ENCODE measurements around the gene SNRPD3.
"Not testable (repeated sequence)": the region's sequence is repeated elsewhere in the genome, so short reads cannot be mapped to it uniquely, and the experiment has no call there.

SNRPD3 gene

GRCh38 chr22:24529898-24530297 lies 25.9 kb upstream of the SNRPD3 start:
- in situ Hi-C loops (cut with MboI; ENCODE audit: low sequenced_read_pairs), result no loop called here

- in situ Hi-C loops (cut with MboI; ENCODE audit: low sequenced_read_pairs), result not testable (repeated sequence)
Measured at GRCh38 chr22:24530968-24531367, 24.8 kb upstream of the SNRPD3 start.

DNA sequence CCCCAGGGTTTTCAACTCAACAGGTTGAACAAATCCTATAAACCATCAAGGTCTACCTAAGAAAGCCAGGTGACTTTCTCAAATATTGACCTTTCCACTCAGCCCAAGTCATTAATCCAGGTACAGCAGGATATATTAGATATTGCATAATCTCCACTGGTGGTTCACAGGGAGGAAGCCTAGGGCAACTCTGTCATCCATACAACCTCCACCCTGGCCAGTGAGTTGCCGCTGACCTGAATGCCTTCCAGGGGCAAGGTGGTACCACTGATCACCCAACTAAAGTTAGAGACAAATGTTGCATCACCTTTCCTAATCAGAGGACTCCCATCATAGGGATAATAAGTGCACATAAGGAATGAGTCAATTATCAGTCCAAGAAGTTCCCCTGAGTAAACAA lies 23.7 kb upstream of the SNRPD3 start:
- in situ Hi-C loops (cut with MboI; ENCODE audit: low sequenced_read_pairs), result no loop called here

DNA sequence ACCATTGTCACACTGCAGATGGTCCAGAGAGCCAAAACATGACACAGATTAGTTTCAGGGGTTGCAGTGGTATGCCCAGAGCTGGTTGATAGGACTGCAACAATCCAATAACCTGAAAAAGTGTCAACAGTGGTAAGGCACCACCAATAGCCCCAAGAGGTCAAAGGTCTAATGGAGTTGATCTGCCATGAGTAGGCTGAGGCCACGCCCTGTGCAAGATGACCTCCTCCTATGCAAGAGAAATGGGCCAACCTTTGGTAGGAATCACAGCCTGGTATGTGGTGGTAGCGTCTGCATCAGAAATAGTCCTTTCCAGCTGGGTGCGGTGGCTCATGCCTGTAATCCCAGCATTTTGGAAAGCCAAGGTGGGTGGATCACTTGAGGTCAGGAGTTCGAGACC lies 20.5 kb upstream of the SNRPD3 start:
- in situ Hi-C loops (cut with MboI; ENCODE audit: low sequenced_read_pairs), result no loop called here

DNA sequence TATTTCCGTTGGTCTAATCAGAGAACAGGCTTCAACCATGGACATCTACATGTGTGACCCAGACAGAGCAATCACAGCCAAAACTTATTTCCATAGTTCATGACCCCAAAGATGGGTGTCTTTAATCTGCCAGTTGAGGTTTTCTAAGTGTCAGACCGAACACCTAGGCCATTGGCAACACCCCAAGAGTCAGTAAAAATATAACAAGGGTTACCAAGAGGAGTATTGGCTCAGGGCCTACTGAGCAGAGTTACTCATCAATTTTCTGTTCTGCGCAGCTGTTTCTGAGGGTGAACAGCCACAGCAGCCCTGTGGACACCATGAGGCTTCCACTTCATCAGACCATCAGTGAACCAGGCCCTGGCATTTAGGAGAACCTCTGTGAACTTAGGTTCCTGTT lies 19.7 kb upstream of the SNRPD3 start:
- in situ Hi-C loops (cut with MboI; ENCODE audit: low sequenced_read_pairs), result no loop called here

GRCh38 chr22:24540470-24540869 lies 15.3 kb upstream of the SNRPD3 start:
- in situ Hi-C loops (cut with MboI; ENCODE audit: low sequenced_read_pairs), result no loop called here

DNA sequence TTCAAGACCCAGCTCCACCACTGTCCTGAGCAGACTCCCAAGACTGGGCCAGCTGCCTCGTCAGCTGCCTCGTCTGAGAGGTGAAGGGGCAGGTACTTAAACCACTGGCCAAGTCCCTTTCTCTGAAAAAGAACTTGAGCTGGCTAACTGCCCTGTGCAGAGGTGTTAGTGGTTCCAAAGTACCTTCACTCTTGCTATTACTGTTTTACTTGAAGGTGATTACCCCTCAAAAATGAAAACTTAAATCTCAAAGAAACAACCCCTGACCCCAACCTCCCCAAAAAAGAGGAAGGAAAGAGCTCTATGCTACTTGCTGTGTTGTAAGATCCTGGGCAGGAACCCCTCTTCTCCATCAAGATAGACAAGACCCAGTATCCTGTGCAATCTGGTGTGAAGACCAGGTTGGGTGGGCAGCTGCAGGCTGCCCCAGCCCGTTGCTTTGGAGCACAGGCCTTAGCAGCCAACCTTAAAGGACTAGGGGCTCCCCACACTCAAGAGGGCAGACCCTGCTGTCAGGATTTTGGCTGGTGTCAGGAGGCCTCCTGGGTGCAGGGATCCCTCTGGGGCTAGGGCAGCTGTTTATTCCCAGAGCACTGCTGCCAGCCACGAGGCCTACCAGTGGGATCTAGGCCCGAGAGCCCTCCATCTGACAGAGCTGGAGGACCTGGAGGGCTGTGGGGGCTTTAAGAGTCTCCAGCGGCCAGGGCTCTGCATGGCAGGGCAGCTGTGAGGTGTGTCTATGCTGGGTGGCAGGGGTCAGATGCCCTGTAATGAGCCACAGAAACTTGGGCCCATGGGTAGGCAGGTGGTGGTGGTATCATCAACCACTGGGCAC lies 13.9 kb upstream of the SNRPD3 start:
- in situ Hi-C loops (cut with MboI; ENCODE audit: low sequenced_read_pairs), result no loop called here

- in situ Hi-C loops (cut with MboI; ENCODE audit: low sequenced_read_pairs), result no loop called here
Measured at GRCh38 chr22:24542641-24543040, 13.2 kb upstream of the SNRPD3 start.

- in situ Hi-C loops (cut with MboI; ENCODE audit: low sequenced_read_pairs), result no loop called here
Measured at GRCh38 chr22:24543185-24543601, 12.6 kb upstream of the SNRPD3 start.

- in situ Hi-C loops (cut with MboI; ENCODE audit: low sequenced_read_pairs), result no loop called here
Measured at GRCh38 chr22:24543679-24544243, 12.0 kb upstream of the SNRPD3 start.

DNA sequence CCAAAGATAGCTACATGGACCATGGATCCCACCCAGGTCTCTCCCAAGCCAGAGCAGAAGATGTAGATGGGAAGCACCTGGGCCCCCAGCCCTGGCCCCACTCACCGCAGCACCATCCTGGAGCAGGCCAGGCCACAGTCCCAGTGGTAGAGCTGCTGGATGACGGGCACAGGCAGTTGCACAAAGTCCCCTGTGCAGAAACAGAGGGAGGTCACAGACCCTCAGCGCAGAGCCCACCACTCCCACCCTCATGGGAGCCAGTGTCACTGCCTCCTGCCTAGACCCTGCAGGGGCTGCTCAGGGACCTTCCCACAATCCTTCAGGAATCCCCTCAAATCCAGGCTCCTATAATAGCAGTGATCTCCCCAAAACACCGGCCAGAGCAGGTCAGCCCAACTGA lies 7.0 kb upstream of the SNRPD3 start:
- in situ Hi-C loops (cut with MboI; ENCODE audit: low sequenced_read_pairs), result no loop called here

GRCh38 chr22:24550028-24550901 lies 5.5 kb upstream of the SNRPD3 start:
- in situ Hi-C loops (cut with MboI; ENCODE audit: low sequenced_read_pairs), result no loop called here

DNA sequence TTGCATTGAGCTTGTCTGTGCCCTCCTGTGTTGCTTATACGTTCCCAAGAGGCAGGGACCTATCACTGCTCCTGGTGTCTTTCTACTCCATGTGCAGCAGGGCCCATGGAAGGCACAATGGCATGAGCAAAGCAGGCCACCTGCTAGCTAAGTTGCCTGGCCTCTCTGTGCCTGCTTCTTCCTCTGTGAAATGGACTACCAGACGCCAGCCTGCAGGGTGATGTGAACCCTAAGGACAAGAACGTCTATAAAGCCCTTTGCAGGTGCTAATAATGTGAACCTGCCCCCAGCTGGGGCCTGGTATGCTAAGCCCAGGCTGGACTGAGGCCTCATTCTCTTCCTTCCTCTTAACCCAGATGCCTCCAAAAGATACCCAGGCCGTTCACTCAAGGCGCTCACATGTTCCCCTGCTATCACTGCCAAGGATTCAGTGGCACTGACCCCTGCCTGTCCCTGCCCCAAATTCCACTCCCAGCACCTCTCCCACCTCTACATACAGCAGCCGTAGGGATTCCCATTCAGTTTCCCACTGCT lies 4.8 kb upstream of the SNRPD3 start:
- in situ Hi-C loops (cut with MboI; ENCODE audit: low sequenced_read_pairs), result no loop called here

DNA sequence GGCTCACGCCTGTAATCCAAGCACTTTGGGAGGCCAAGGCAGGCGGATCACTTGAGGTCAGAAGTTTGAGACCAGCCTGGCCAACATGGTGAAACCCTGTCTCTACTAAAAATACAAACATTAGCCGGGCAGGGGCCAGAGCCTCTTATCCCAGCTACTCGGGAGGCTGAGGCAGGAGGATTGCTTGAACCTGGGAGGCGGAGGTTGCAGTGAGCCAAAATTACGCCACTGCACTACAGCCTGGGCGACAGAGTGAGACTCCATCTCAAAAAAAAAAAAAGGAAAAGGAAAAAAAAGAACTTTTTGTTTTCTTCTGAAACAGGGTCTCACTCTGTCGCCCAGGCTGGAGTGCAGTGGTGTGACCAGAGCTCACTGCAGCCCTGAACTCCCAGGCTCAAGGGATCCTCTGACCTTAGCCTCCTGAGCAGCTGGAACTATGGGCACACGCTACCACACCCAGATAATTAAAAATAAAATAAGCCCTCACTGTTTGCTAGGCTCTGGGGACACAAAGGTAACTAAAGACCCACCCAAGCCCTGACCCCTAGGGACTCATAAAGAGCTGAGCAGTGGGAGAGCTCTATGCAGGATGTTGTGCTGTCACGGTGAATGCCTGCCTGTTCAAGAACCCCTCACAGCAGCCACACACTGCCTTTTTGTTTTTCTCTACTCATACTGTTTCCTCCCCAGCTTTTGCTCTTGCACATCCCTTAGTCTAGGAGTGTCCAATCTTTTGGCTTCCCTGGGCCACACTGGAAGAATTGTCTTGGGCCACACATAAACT lies 3.1 kb upstream of the SNRPD3 start:
- in situ Hi-C loops (cut with MboI; ENCODE audit: low sequenced_read_pairs), result not testable (repeated sequence)

DNA sequence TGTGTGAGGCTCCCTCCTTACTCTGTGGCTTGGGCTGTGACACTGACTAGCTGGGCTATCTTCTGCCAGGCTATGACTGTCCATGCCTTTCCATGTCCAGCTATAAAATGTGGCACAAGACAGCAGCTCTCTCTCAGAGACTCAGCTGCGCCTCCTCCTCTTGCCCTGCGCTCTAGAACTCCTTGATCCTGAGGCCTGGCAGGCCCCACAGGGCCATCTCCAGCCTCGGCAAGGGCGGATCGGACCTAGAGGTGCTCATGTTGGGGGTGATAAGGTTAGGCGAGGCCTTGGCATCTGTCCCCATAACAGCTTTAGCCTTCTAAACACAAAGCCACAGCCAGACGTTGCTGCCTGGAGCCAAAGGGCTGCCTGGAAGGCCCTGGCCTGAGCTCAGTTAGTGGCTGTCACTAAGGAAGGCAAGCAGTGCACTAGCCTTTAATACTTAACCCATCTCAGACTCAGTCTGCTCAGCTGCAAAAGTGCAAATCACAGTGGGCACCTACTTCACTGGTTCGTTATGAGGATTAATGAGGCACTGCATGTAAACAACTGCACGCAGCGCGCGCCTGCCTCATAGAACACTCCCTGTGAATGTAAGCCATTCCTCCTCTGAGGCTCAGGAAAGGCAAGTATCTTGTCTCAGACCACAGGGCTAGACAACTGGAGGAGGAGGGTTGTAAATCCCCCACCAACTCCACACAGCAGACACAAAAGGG lies 2.0 kb upstream of the SNRPD3 start:
- in situ Hi-C loops (cut with MboI; ENCODE audit: low sequenced_read_pairs), result no loop called here

- in situ Hi-C loops (cut with MboI; ENCODE audit: low sequenced_read_pairs), result no loop called here
Measured at GRCh38 chr22:24554313-24555164, 1.3 kb upstream of the SNRPD3 start, which contains the start of gene GUCD1. Gene GUCD1, minus strand, starts transcription at chr22:24555138. Its CDS starts 147 bp downstream, at chr22:24554991.

DNA sequence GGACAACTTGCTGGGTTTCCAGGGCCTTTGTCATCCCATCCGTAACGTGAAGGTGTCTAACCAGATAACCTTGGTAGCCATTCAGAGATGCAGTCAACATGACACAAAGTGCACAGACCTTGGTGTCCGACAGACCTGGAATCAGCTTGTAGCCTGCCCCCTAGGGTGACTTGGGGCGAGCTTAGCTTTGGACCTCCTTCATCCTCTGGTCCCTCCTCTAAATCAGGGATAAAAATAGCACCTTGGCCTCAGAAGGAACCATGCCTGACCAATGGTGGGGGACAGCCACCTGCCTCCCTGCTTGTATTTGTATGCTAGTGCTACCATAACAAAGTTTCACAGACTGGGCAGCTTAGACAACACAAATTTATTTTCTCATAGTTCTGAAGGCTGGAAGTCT lies 3.7 kb downstream of the SNRPD3 start:
- in situ Hi-C loops (cut with MboI; ENCODE audit: low sequenced_read_pairs), result no loop called here

- in situ Hi-C loops (cut with MboI; ENCODE audit: low sequenced_read_pairs), result no loop called here
Measured at GRCh38 chr22:24563246-24563645, 7.4 kb downstream of the SNRPD3 start.
